ENCODE results near the gene KLHDC9.

Gene KLHDC9

GRCh38 chr1:161091796-161092507 lies 6.2 kb upstream of the KLHDC9 start:
- Histone ChIP-seq H3K27me3 (ENCODE audit: insufficient read depth, low read length, poor library complexity) (no peaks in the 10 kb centered on the region), H3K4me2 (ENCODE audit: insufficient read depth, low read length) (no peak overlapping the region), H3K27ac (ENCODE audit: low read length) (no peak overlapping the region), H3K36me3 (ENCODE audit: insufficient read depth, low read length) (no peaks in the 10 kb centered on the region), H2AFZ (ENCODE audit: low read depth, low read length) (no peak overlapping the region), H3K79me2 (ENCODE audit: insufficient read depth, low read length) (no peaks in the 10 kb centered on the region), H3K4me3 (ENCODE audit: low read depth in 1 of 2, low read length in 2 of 2) (no peak overlapping the region), H4K20me1 (ENCODE audit: insufficient read depth, low read length) (no peaks in the 10 kb centered on the region), H3K9ac (ENCODE audit: low read depth, low read length) (no peak overlapping the region), H3K9me3 (ENCODE audit: insufficient read depth, low read length, severe bottlenecking) (no peaks in the 10 kb centered on the region), H3K4me1 (ENCODE audit: insufficient read depth, low read length) (peaks cover under 1% of the 10 kb centered on the region; the same call in 1 of the 2 replicates)
- TF ChIP-seq, protein P1, sequence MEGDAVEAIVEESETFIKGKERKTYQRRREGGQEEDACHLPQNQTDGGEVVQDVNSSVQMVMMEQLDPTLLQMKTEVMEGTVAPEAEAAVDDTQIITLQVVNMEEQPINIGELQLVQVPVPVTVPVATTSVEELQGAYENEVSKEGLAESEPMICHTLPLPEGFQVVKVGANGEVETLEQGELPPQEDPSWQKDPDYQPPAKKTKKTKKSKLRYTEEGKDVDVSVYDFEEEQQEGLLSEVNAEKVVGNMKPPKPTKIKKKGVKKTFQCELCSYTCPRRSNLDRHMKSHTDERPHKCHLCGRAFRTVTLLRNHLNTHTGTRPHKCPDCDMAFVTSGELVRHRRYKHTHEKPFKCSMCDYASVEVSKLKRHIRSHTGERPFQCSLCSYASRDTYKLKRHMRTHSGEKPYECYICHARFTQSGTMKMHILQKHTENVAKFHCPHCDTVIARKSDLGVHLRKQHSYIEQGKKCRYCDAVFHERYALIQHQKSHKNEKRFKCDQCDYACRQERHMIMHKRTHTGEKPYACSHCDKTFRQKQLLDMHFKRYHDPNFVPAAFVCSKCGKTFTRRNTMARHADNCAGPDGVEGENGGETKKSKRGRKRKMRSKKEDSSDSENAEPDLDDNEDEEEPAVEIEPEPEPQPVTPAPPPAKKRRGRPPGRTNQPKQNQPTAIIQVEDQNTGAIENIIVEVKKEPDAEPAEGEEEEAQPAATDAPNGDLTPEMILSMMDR (IDR thresholded peaks at IDR 0.05; ENCODE audit: borderline replicate concordance, extremely low read depth, low read length, poor library complexity, severe bottlenecking) = no peak
- TF ChIP-seq EZH2 (IDR thresholded peaks at IDR 0.05; ENCODE audit: borderline replicate concordance, low read depth, low read length, severe bottlenecking) = no peak
- no peak for ATAC-seq (ENCODE audit: insufficient read depth, low read depth)
- no peak for DNase-seq

- DNase-seq (no peak), ATAC-seq (ENCODE audit: insufficient read depth, low read depth) (no peak)
- no peaks in the 10 kb centered on the region for H3K36me3 ChIP-seq (ENCODE audit: insufficient read depth, low read length)
- H3K79me2 ChIP-seq (ENCODE audit: insufficient read depth, low read length) = no peaks in the 10 kb centered on the region
- no peak overlapping the region for H3K4me2 ChIP-seq (ENCODE audit: insufficient read depth, low read length)
- no peaks in the 10 kb centered on the region for H3K9me3 ChIP-seq (ENCODE audit: insufficient read depth, low read length, severe bottlenecking)
- peaks cover 7% of the 10 kb centered on the region for H3K4me1 ChIP-seq (ENCODE audit: insufficient read depth, low read length)
- no peak overlapping the region for H3K4me3 ChIP-seq (ENCODE audit: low read depth in 1 of 2, low read length in 2 of 2)
- TF ChIP-seq EZH2 (IDR thresholded peaks at IDR 0.05; ENCODE audit: borderline replicate concordance, low read depth, low read length, severe bottlenecking) = no peak
- no peak overlapping the region for H3K27ac ChIP-seq (ENCODE audit: low read length)
- H2AFZ ChIP-seq (ENCODE audit: low read depth, low read length) = no peak overlapping the region
- no peak overlapping the region for H3K9ac ChIP-seq (ENCODE audit: low read depth, low read length)
- no peaks in the 10 kb centered on the region for H3K27me3 ChIP-seq (ENCODE audit: insufficient read depth, low read length, poor library complexity)
- H4K20me1 ChIP-seq (ENCODE audit: insufficient read depth, low read length) = no peaks in the 10 kb centered on the region
These were observed 5.5 kb upstream of the KLHDC9 start for GRCh38 chr1:161092621-161093028.

DNA sequence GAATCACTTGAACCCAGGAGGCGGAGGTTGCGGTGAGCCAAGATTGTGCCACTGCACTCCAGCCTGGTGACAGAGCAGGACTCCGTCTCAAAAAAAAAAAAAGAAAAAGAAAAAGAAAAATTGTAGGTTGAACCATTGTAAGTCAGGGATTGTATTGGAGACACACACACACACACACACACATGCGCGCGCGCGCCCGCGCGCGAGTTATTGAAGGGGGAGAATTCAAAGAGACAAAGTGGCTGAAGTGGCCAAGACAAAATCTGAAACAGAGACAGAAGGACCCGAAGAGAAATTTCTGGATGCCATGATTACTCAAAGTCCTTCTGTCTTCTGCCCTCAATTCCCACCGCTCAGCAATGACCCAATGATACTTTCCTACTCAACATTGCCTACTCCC lies 3.7 kb upstream of the KLHDC9 start:
- Histone ChIP-seq H3K4me1 (ENCODE audit: insufficient read depth, low read length) (peaks cover 24% of the 10 kb centered on the region), H3K36me3 (ENCODE audit: insufficient read depth, low read length) (peaks cover 4% of the 10 kb centered on the region; the same call in 1 of the 2 replicates)
- no peak for TF ChIP-seq EZH2 (IDR thresholded peaks at IDR 0.05; ENCODE audit: borderline replicate concordance, low read depth, low read length, severe bottlenecking)
- TF ChIP-seq, protein P1 (IDR thresholded peaks at IDR 0.05; ENCODE audit: borderline replicate concordance, extremely low read depth, low read length, poor library complexity, severe bottlenecking) = no peak

DNA sequence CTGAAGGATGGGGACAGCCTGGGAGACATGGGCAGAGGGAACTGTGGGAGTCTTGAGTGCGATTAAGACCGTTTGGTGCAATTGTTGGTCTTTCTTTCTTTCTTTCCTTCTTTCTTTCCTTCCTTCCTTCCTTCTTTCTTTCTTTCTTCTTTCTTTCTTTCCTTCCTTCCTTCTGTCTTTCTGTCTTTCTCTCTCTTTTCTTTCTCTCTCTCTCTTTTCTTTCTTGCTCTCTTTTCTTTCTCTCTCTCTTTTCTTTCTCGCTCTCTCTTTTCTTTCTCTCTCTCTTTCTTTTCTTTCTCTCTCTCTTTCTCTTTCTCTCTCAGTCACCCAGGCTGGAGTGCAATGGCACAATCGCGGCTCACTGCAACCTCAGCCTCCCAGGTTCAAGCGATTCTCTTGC lies 2.9 kb upstream of the KLHDC9 start:
- no peaks in the 10 kb centered on the region for H3K27me3 ChIP-seq (ENCODE audit: insufficient read depth, low read length, poor library complexity)

More for the DNA sequence above, 3.7 kb upstream of the KLHDC9 start:
- Histone ChIP-seq H3K27ac (ENCODE audit: low read length) (no peak overlapping the region), H3K4me2 (ENCODE audit: insufficient read depth, low read length) (no peak overlapping the region), H4K20me1 (ENCODE audit: insufficient read depth, low read length) (0 out of 2 replicates have a peak, but pooled peaks cover 6% of the 10 kb centered on the region), H3K79me2 (ENCODE audit: insufficient read depth, low read length) (no peaks in the 10 kb centered on the region), H3K9me3 (ENCODE audit: insufficient read depth, low read length, severe bottlenecking) (no peaks in the 10 kb centered on the region), H3K9ac (ENCODE audit: low read depth, low read length) (no peak overlapping the region), H3K4me3 (ENCODE audit: low read depth in 1 of 2, low read length in 2 of 2) (no peak overlapping the region), H3K27me3 (ENCODE audit: insufficient read depth, low read length, poor library complexity) (no peaks in the 10 kb centered on the region), H2AFZ (ENCODE audit: low read depth, low read length) (no peak overlapping the region)
- DNase-seq (no peak), ATAC-seq (ENCODE audit: insufficient read depth, low read depth) (no peak)

More for the DNA sequence above, 2.9 kb upstream of the KLHDC9 start:
- H3K9me3 ChIP-seq (ENCODE audit: insufficient read depth, low read length, severe bottlenecking) = no peaks in the 10 kb centered on the region
- no peaks in the 10 kb centered on the region for H3K79me2 ChIP-seq (ENCODE audit: insufficient read depth, low read length)
- H3K27ac ChIP-seq (ENCODE audit: low read length) = no peak overlapping the region
- H3K4me3 ChIP-seq (ENCODE audit: low read depth in 1 of 2, low read length in 2 of 2) = no peak overlapping the region
- DNase-seq (no peak), ATAC-seq (ENCODE audit: insufficient read depth, low read depth) (no peak)
- 0 out of 2 replicates have a peak, but pooled peaks cover 6% of the 10 kb centered on the region for H4K20me1 ChIP-seq (ENCODE audit: insufficient read depth, low read length)
- peaks cover 11% of the 10 kb centered on the region for H3K36me3 ChIP-seq (ENCODE audit: insufficient read depth, low read length)
- no peak overlapping the region for H2AFZ ChIP-seq (ENCODE audit: low read depth, low read length)
- no peak overlapping the region for H3K4me2 ChIP-seq (ENCODE audit: insufficient read depth, low read length)
- no peak for TF ChIP-seq EZH2 (IDR thresholded peaks at IDR 0.05; ENCODE audit: borderline replicate concordance, low read depth, low read length, severe bottlenecking)
- TF ChIP-seq, protein P1 (IDR thresholded peaks at IDR 0.05; ENCODE audit: borderline replicate concordance, extremely low read depth, low read length, poor library complexity, severe bottlenecking) = no peak
- no peak overlapping the region for H3K9ac ChIP-seq (ENCODE audit: low read depth, low read length)
- H3K4me1 ChIP-seq (ENCODE audit: insufficient read depth, low read length) = peaks cover 24% of the 10 kb centered on the region
